Neural progenitor cell (in vitro differentiated cells): ENCODE measurements around the gene SAMD4A. TPM values are rescaled to one million over a fixed set of nuclear protein-coding genes. Genes with fewer than 3 reads are reported as not detected.

ENCODE experiments used
- DNase-seq: peaks from one replicate; pipeline ENCODE4 v3.0.0-alpha.2; 2016; ENCODE audit warnings: low spot score
- H2AFZ ChIP-seq: fragments of 200-600 bp; sonication (generic); replicated peaks from 2 replicates; pipeline ENCODE4 v1.6.1; 2016; ENCODE audit warnings: antibody characterized with exemption
- H3F3A ChIP-seq: fragments of 200-600 bp; sonication (generic); 2 replicates; pipeline ENCODE4 v1.6.1; 2016; ENCODE audit warnings: antibody characterized with exemption, low read depth
- H3K27ac ChIP-seq: fragments of 200-600 bp; sonication (generic); 2 replicates; pipeline ENCODE4 v1.5.1; 2016; ENCODE audit warnings: mild to moderate bottlenecking
- H3K27me3 ChIP-seq: fragments of 200-600 bp; sonication (generic); 2 replicates; pipeline ENCODE4 v1.6.1; 2016; ENCODE audit warnings: mild to moderate bottlenecking, moderate library complexity
- H3K36me3 ChIP-seq: fragments of 200-600 bp; sonication (generic); 2 replicates; pipeline ENCODE4 v1.5.1; 2016
- H3K4me1 ChIP-seq: fragments of 200-600 bp; sonication (generic); 2 replicates; pipeline ENCODE4 v1.6.1; 2016; ENCODE audit warnings: mixed run types
- H3K4me2 ChIP-seq: fragments of 200-600 bp; sonication (generic); 2 replicates; pipeline ENCODE4 v1.6.1; 2016
- H3K4me3 ChIP-seq: fragments of 200-600 bp; sonication (generic); 2 replicates; pipeline ENCODE4 v1.5.1; 2016
- H3K79me2 ChIP-seq: fragments of 200-600 bp; sonication (generic); 2 replicates; pipeline ENCODE4 v1.6.1; 2016; ENCODE audit warnings: low read depth
- H3K9ac ChIP-seq: fragments of 200-600 bp; sonication (generic); 2 replicates; pipeline ENCODE4 v1.6.1; 2016
- H3K9me3 ChIP-seq: fragments of 200-600 bp; sonication (generic); 2 replicates; pipeline ENCODE4 v1.5.1; 2016; ENCODE audit warnings: low read depth
- H4K20me1 ChIP-seq: fragments of 200-600 bp; sonication (generic); 2 replicates; pipeline ENCODE4 v1.6.1; 2016; ENCODE audit warnings: low read depth
- H3K27ac Mint-ChIP-seq: 3 replicates; pipeline ENCODE4 v1.8.0; 2021; ENCODE audit warnings: mixed read lengths
- H3K27me3 Mint-ChIP-seq: 2 replicates; pipeline ENCODE4 v1.8.0; 2022; ENCODE audit warnings: low read depth, mild to moderate bottlenecking, inconsistent platforms, moderate library complexity, mixed read lengths; ENCODE audit not compliant: insufficient read depth
- H3K36me3 Mint-ChIP-seq: 3 replicates; pipeline ENCODE4 v1.8.0; 2021; ENCODE audit warnings: mixed read lengths
- H3K4me1 Mint-ChIP-seq: 3 replicates; pipeline ENCODE4 v1.8.0; 2021; ENCODE audit warnings: mixed read lengths
- H3K4me3 Mint-ChIP-seq: 3 replicates; pipeline ENCODE4 v1.8.0; 2021; ENCODE audit warnings: mild to moderate bottlenecking, moderate library complexity, mixed read lengths
- H3K9me3 Mint-ChIP-seq: 3 replicates; pipeline ENCODE4 v1.8.0; 2020; ENCODE audit warnings: mixed read lengths
- EZH2 ChIP-seq: fragments of 200-600 bp; sonication (generic); IDR thresholded peaks from 2 replicates; pipeline ENCODE4 v1.6.1; 2017; ENCODE audit warnings: antibody characterized with exemption, mild to moderate bottlenecking, moderate library complexity
- EZH2phosphoT487 ChIP-seq: fragments of 200-600 bp; sonication (generic); IDR thresholded peaks from 2 replicates; pipeline ENCODE4 v1.6.1; 2017; ENCODE audit warnings: antibody characterized with exemption
- total RNA-seq: library from RNA; depleted of rRNA; stranded (reverse); fragments of >200 nt; gene quantifications from 2 replicates; pipeline ENCODE4 v1.2.3, GENCODE V29; 2015; ENCODE audit warnings: low replicate concordance
- TF ChIP-seq, protein P1 (sequence below): fragments of 200-600 bp; sonication (generic); IDR thresholded peaks from 2 replicates; pipeline ENCODE4 v1.5.1; 2017; ENCODE audit warnings: antibody characterized with exemption, mild to moderate bottlenecking

SAMD4A gene
- total RNA-seq, 1 donor from 2014 or later = 4.3 TPM

- Histone ChIP-seq H3K27me3 (no peaks in the 10 kb centered on the region), H3K9ac (no peak overlapping the region), H4K20me1 (no peaks in the 10 kb centered on the region), H3K79me2 (no peaks in the 10 kb centered on the region), H3K36me3 (no peaks in the 10 kb centered on the region), H3K9me3 (no peaks in the 10 kb centered on the region), H3K4me3 (no peak overlapping the region), H3K27ac (no peak overlapping the region), H3K4me2 (no peak overlapping the region), H3K4me1 (no peaks in the 10 kb centered on the region), H3F3A (no peaks in the 10 kb centered on the region), H2AFZ (no peak overlapping the region)
- Mint-ChIP-seq H3K4me1 (peaks cover 15% of the 10 kb centered on the region), H3K4me3 (no peak overlapping the region), H3K9me3 (peaks cover 2% of the 10 kb centered on the region), H3K27me3 (no peaks in the 10 kb centered on the region), H3K27ac (no peak overlapping the region), H3K36me3 (peaks cover 6% of the 10 kb centered on the region)
- TF ChIP-seq EZH2 (no peak), EZH2phosphoT487 (no peak)
- TF ChIP-seq, protein P1, sequence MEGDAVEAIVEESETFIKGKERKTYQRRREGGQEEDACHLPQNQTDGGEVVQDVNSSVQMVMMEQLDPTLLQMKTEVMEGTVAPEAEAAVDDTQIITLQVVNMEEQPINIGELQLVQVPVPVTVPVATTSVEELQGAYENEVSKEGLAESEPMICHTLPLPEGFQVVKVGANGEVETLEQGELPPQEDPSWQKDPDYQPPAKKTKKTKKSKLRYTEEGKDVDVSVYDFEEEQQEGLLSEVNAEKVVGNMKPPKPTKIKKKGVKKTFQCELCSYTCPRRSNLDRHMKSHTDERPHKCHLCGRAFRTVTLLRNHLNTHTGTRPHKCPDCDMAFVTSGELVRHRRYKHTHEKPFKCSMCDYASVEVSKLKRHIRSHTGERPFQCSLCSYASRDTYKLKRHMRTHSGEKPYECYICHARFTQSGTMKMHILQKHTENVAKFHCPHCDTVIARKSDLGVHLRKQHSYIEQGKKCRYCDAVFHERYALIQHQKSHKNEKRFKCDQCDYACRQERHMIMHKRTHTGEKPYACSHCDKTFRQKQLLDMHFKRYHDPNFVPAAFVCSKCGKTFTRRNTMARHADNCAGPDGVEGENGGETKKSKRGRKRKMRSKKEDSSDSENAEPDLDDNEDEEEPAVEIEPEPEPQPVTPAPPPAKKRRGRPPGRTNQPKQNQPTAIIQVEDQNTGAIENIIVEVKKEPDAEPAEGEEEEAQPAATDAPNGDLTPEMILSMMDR = no peak
- DNase-seq = no peak
Observed at GRCh38 chr14:54594537-54594936, 27.6 kb downstream of the SAMD4A start.

GRCh38 chr14:54597795-54598443, 31.0 kb downstream of the SAMD4A start:
- Histone ChIP-seq H3K4me1 (no peaks in the 10 kb centered on the region), H4K20me1 (no peaks in the 10 kb centered on the region), H3K4me2 (no peak overlapping the region), H3K36me3 (no peaks in the 10 kb centered on the region), H3K79me2 (no peaks in the 10 kb centered on the region), H3K27me3 (no peaks in the 10 kb centered on the region), H3K27ac (no peak overlapping the region), H2AFZ (no peak overlapping the region), H3K9ac (no peak overlapping the region), H3K9me3 (no peaks in the 10 kb centered on the region), H3K4me3 (no peak overlapping the region), H3F3A (no peaks in the 10 kb centered on the region)
- Mint-ChIP-seq H3K27ac (no peak overlapping the region), H3K4me1 (peaks cover 14% of the 10 kb centered on the region), H3K9me3 (peaks cover 2% of the 10 kb centered on the region), H3K4me3 (no peak overlapping the region), H3K36me3 (peaks cover 2% of the 10 kb centered on the region), H3K27me3 (no peaks in the 10 kb centered on the region)
- TF ChIP-seq EZH2phosphoT487 (no peak), EZH2 (no peak)
- TF ChIP-seq, protein P1 = no peak
- no peak for DNase-seq

- Histone ChIP-seq H3K36me3 (no peaks in the 10 kb centered on the region), H3K4me1 (no peaks in the 10 kb centered on the region), H3K27ac (no peak overlapping the region), H3K4me2 (no peak overlapping the region), H2AFZ (no peak overlapping the region), H3K79me2 (no peaks in the 10 kb centered on the region), H3F3A (no peaks in the 10 kb centered on the region), H3K27me3 (no peaks in the 10 kb centered on the region), H3K9ac (no peak overlapping the region), H4K20me1 (no peaks in the 10 kb centered on the region), H3K4me3 (no peak overlapping the region), H3K9me3 (no peaks in the 10 kb centered on the region)
- Mint-ChIP-seq H3K27me3 (no peaks in the 10 kb centered on the region), H3K9me3 (peaks cover 2% of the 10 kb centered on the region), H3K36me3 (peaks cover 4% of the 10 kb centered on the region), H3K4me1 (peaks cover 10% of the 10 kb centered on the region), H3K4me3 (no peak overlapping the region), H3K27ac (no peak overlapping the region)
- TF ChIP-seq, protein P1 = no peak
- no peak for TF ChIP-seq EZH2
- TF ChIP-seq EZH2phosphoT487 = no peak
- DNase-seq = no peak
Observed at GRCh38 chr14:54599966-54600716, 33.2 kb downstream of the SAMD4A start.
